ENCODE data around the gene CDK19. TPM values are rescaled to one million over a fixed set of nuclear protein-coding genes. Genes with fewer than 3 reads are reported as not detected.

CDK19 gene
- total and polyA plus RNA-seq, 2 of the 4 experiments (the other 2 are of a cell fraction): 6.0 to 6.8 TPM

GRCh38 chr6:110636781-110637180, 178.5 kb downstream of the CDK19 start:
- Histone ChIP-seq H4K5ac (ENCODE audit: low read depth, low read length) (no peak overlapping the region), H3K79me1 (ENCODE audit: low read depth in 1 of 2, low read length in 2 of 2) (no peaks in the 10 kb centered on the region; a peak in 1 of 4 replicates), H2BK20ac (ENCODE audit: low read depth, low read length) (no peak overlapping the region), H3K27me3 (ENCODE audit: control insufficient read depth, insufficient read depth, low read length) (no peaks in the 10 kb centered on the region), H4K91ac (ENCODE audit: insufficient read depth, low read depth, low read length) (no peak overlapping the region), H3K9ac (ENCODE audit: low read depth, low read length) (no peak overlapping the region), H2AFZ (replicated peaks; ENCODE audit: low read length, poor library complexity) (no peak overlapping the region), H4K20me1 (ENCODE audit: insufficient read depth, low read length) (no peaks in the 10 kb centered on the region), H2BK15ac (ENCODE audit: low read depth, low read length) (no peak overlapping the region), H2AK9ac (replicated peaks; ENCODE audit: low read depth, low read length, poor library complexity) (no peak overlapping the region), H2BK5ac (ENCODE audit: low read depth, low read length, poor library complexity, severe bottlenecking) (no peak overlapping the region), H3K9me1 (ENCODE audit: insufficient read depth, low read length) (peaks cover 2% of the 10 kb centered on the region; the same call in 1 of the 2 replicates), H3K4me2 (ENCODE audit: low read depth, low read length) (no peak overlapping the region), H2AK5ac (ENCODE audit: low read depth, low read length) (no peak overlapping the region), H3K4me3 (ENCODE audit: insufficient read depth, low read depth, low read length) (no peak overlapping the region), H3K4me1 (ENCODE audit: control insufficient read depth, insufficient read depth, low read length) (no peaks in the 10 kb centered on the region), H3K14ac (replicated peaks; ENCODE audit: low read depth, low read length) (no peak overlapping the region), H3K18ac (ENCODE audit: low read depth, low read length) (no peak overlapping the region), H3K23ac (ENCODE audit: low read depth, low read length) (no peak overlapping the region), H2BK120ac (ENCODE audit: low read depth, low read length) (no peak overlapping the region), H3K36me3 (ENCODE audit: control insufficient read depth, insufficient read depth, low read length) (no peaks in the 10 kb centered on the region), H3K9me3 (ENCODE audit: control insufficient read depth, insufficient read depth, low read length) (no peaks in the 10 kb centered on the region), H4K8ac (ENCODE audit: low read depth in 2 of 2, low read length in 2 of 2) (no peak overlapping the region), H3K27ac (ENCODE audit: insufficient read depth, low read length) (no peak overlapping the region), H3K4ac (ENCODE audit: low read depth, low read length) (no peak overlapping the region), H3K56ac (ENCODE audit: extremely low read depth, insufficient read depth, low read length) (no peak overlapping the region)
- ChIA-PET POLR2A (ENCODE audit: unreplicated experiment) (interaction anchor here (0.7 kb wide), 1 partner anchor 18 kb away, joined by 3 read pairs; no protein-coding TSS in a partner anchor), CTCF (no interaction called here)
- no TSS peak for BruUV-seq (replicated peaks)
- no peak for TF ChIP-seq CEBPB (IDR thresholded peaks at IDR 0.05; ENCODE audit: low read depth, low read length)
- no peak for TF ChIP-seq RCOR1 (IDR thresholded peaks at IDR 0.05; ENCODE audit: insufficient replicate concordance, low read length)
- no peak for TF ChIP-seq CTCF (conservative IDR thresholded peaks at IDR 0.05; ENCODE audit: low read depth, low read length)
- TF ChIP-seq CHD1 (IDR thresholded peaks at IDR 0.05; ENCODE audit: low read depth, low read length): no peak
- TF ChIP-seq RAD21 (IDR thresholded peaks at IDR 0.05; ENCODE audit: low read length): no peak
- no peak for TF ChIP-seq MAZ (IDR thresholded peaks at IDR 0.05; ENCODE audit: borderline replicate concordance, low read depth, low read length)
- no peak for TF ChIP-seq SMC3 (IDR thresholded peaks at IDR 0.05; ENCODE audit: low read depth, low read length)
- no peak for TF ChIP-seq MAFK (IDR thresholded peaks at IDR 0.05; ENCODE audit: low read depth, low read length)
- no peak for TF ChIP-seq FOS (IDR thresholded peaks at IDR 0.05; ENCODE audit: low read depth, low read length)
- TF ChIP-seq BHLHE40 (IDR thresholded peaks at IDR 0.05; ENCODE audit: low read depth, low read length): no peak
- TF ChIP-seq ELK1 (IDR thresholded peaks at IDR 0.05; ENCODE audit: borderline replicate concordance, low read depth, low read length): no peak
- no peak for TF ChIP-seq USF2 (IDR thresholded peaks at IDR 0.05; ENCODE audit: low read depth, low read length)
- TF ChIP-seq RFX5 (IDR thresholded peaks at IDR 0.05; ENCODE audit: low read depth, low read length): no peak
- no peak for TF ChIP-seq POLR2A (IDR thresholded peaks at IDR 0.05; ENCODE audit: low read depth, low read length)
- TF ChIP-seq MXI1 (IDR thresholded peaks at IDR 0.05; ENCODE audit: borderline replicate concordance, low read depth, low read length): no peak
- no peak for TF ChIP-seq NFE2L2 (IDR thresholded peaks at IDR 0.05; ENCODE audit: low read depth, low read length)
- no peak for ATAC-seq (ENCODE audit: low read depth)
- 86 to 100% methylated on average over 1 of the region's 2 CpGs for WGBS, 2 experiments (ENCODE audit: extremely low coverage in 2 of 2, insufficient read length in 1 of 2)
- no peak for DNase-seq
- in situ Hi-C loops (cut with MboI; ENCODE audit: low sequenced_read_pairs) (no loop called here), dilution Hi-C loops (cut with HindIII; ENCODE audit: low sequenced_read_pairs, unreplicated experiment) (no loop called here), intact Hi-C loops (cut with micrococcal nuclease) (no loop called here)

Measured in IMR-90 (cell line).